Endothelial cell of umbilical vein (primary cell): ENCODE data around the gene PPOX. TPM values are rescaled to one million over a fixed set of nuclear protein-coding genes. Genes with fewer than 3 reads are reported as not detected.

Experiments
- BruUV-seq: library from RNA; stranded (reverse); fragments of 400-500 nt; replicated peaks from 2 replicates; lab custom pipeline; 2021; lab: Mats Ljungman, UMichigan
- CTCF ChIA-PET: fragments of 300-600, 350-600 bp; sonication (Branson Sonifier 250); formaldehyde crosslinking; loops from one replicate; lab custom pipeline; 2021; ENCODE audit warnings: antibody characterized with exemption, inconsistent platforms; lab: Charles Lee
- POLR2A ChIA-PET: fragments of 300-600, 350-600 bp; sonication (Branson Sonifier 250); formaldehyde crosslinking; loops from one replicate; lab custom pipeline; 2021; ENCODE audit warnings: antibody characterized with exemption, inconsistent platforms; lab: Charles Lee
- DNase-seq: peaks from one replicate; pipeline ENCODE4 v3.0.0-alpha.2; 2011; ENCODE audit warnings: low read depth, low spot score
- FAIRE-seq: peaks from 2 replicates; lab custom pipeline; 2011; peaks lifted over from hg19 to GRCh38; lab: Jason Lieb, UNC
- H2AFZ ChIP-seq: 2 replicates; pipeline ENCODE4 v1.6.0; 2012; ENCODE audit warnings: low read depth, low read length, control low read depth, inconsistent platforms
- H3K27ac ChIP-seq: 2 replicates; pipeline ENCODE4 v1.5.1; 2011; ENCODE audit warnings: low read depth, mild to moderate bottlenecking, control low read depth, low read length, moderate library complexity; ENCODE audit not compliant: insufficient read depth
- H3K27me3 ChIP-seq, 2 experiments: 2 replicates each; pipeline versions ENCODE4 v1.6.0 to v1.6.1; 2011; ENCODE audit warnings: low read length in 2 of 2, mixed read lengths in 1 of 2; ENCODE audit not compliant: control insufficient read depth in 2 of 2, insufficient read depth in 2 of 2
- H3K36me3 ChIP-seq, 2 experiments: 2 replicates in 1 of 2; 3 replicates in 1 of 2; pipeline ENCODE4 v1.5.1; 2011; ENCODE audit warnings: low read length in 2 of 2, mild to moderate bottlenecking in 1 of 2, moderate library complexity in 1 of 2; ENCODE audit not compliant: control insufficient read depth in 2 of 2, insufficient read depth in 2 of 2; ENCODE audit errors: extremely low read depth in 1 of 2
- H3K4me1 ChIP-seq: 3 replicates; pipeline ENCODE4 v1.5.1; 2011; ENCODE audit warnings: mild to moderate bottlenecking, low read length; ENCODE audit not compliant: control insufficient read depth, insufficient read depth; ENCODE audit errors: extremely low read depth
- H3K4me2 ChIP-seq: 2 replicates; pipeline ENCODE4 v1.6.1; 2011; ENCODE audit warnings: low read length, control low read depth, mixed read lengths; ENCODE audit not compliant: insufficient read depth
- H3K4me3 ChIP-seq, 3 experiments: fragments of 200-600 bp in 1 of 3; sonication (generic), shearing (Covaris generic) in 1 of 3; replicated peaks in 1 of 3; 2 replicates each; pipeline ENCODE4 v1.5.1; 2011 to 2016; ENCODE audit warnings: control low read depth in 3 of 3, low read length in 3 of 3, mild to moderate bottlenecking in 2 of 3, inconsistent platforms in 1 of 3, low read depth in 1 of 3, moderate library complexity in 1 of 3; ENCODE audit not compliant: insufficient read depth in 1 of 3
- H3K79me2 ChIP-seq: 2 replicates; pipeline ENCODE4 v1.6.0; 2012; ENCODE audit warnings: low read length, inconsistent platforms; ENCODE audit not compliant: control insufficient read depth, insufficient read depth
- H3K9ac ChIP-seq: replicated peaks from 2 replicates; pipeline ENCODE3; 2011; ENCODE audit warnings: low read length, control low read depth; ENCODE audit not compliant: insufficient read depth; ENCODE audit errors: extremely low read depth
- H3K9me1 ChIP-seq: replicated peaks from 3 replicates; pipeline ENCODE4 v1.6.0; 2011; ENCODE audit warnings: mild to moderate bottlenecking, low read length; ENCODE audit not compliant: control insufficient read depth, insufficient read depth; ENCODE audit errors: extremely low read depth
- H3K9me3 ChIP-seq: replicated peaks from 2 replicates; pipeline ENCODE4 v1.5.1; 2012; ENCODE audit warnings: low read length, inconsistent platforms; ENCODE audit not compliant: control insufficient read depth, insufficient read depth
- H4K20me1 ChIP-seq: replicated peaks from 2 replicates; pipeline ENCODE3; 2011; ENCODE audit warnings: mild to moderate bottlenecking, low read length; ENCODE audit not compliant: control insufficient read depth, insufficient read depth; ENCODE audit errors: extremely low read depth
- EZH2 ChIP-seq: IDR thresholded peaks from 2 replicates; pipeline ENCODE4 v1.6.1; 2012; ENCODE audit warnings: borderline replicate concordance, low read depth, mild to moderate bottlenecking, moderate library complexity, low read length, inconsistent platforms; ENCODE audit not compliant: severe bottlenecking
- GATA2 ChIP-seq: IDR thresholded peaks from 2 replicates; pipeline ENCODE4 v1.7.0; 2011; ENCODE audit warnings: low read depth, mild to moderate bottlenecking, moderate library complexity, mixed read lengths, low read length; ENCODE audit not compliant: insufficient read length, insufficient read depth
- JUN ChIP-seq: IDR thresholded peaks from 2 replicates; pipeline ENCODE4 v1.6.1; 2011; ENCODE audit warnings: borderline replicate concordance, low read depth; ENCODE audit not compliant: insufficient read length, insufficient read depth
- MYC ChIP-seq: IDR thresholded peaks from one replicate; pipeline ENCODE4 v1.6.1; 2011; ENCODE audit warnings: mild to moderate bottlenecking, low read depth, low read length
- POLR2A ChIP-seq: IDR thresholded peaks from 2 replicates; pipeline ENCODE4 v1.6.1; 2012; ENCODE audit warnings: low read depth, mild to moderate bottlenecking, control low read depth, low read length
- POLR2AphosphoS5 ChIP-seq: IDR thresholded peaks from 2 replicates; pipeline ENCODE4 v1.6.1; 2012; ENCODE audit warnings: low read depth, mild to moderate bottlenecking, control low read depth, low read length, moderate library complexity; ENCODE audit not compliant: insufficient read depth
- dilution Hi-C: fragments of 300-500 bp; cut with MboI; formaldehyde crosslinking; loops from one replicate; pipeline ENCODE4 v1.15.0; 2019; ENCODE audit warnings: low sequenced_read_pairs; ENCODE audit not compliant: extremely low pct_ligation_motif_present
- intact Hi-C: fragments of 100-400 bp; cut with micrococcal nuclease; formaldehyde crosslinking; loops from one replicate; pipeline ENCODE4 v1.10.0; 2022
- polyA plus RNA-seq, 4 experiments: library from polyadenylated mRNA; depleted of rRNA in 3 of 4; stranded (reverse) in 3 of 4; unstranded in 1 of 4; fragments of >200 nt; gene quantifications; 2 replicates each; pipeline versions ENCODE4 v1.2.1 to v1.2.3, GENCODE V29; 2011 to 2012; ENCODE audit warnings: missing spikeins in 1 of 4
- total RNA-seq: library from RNA; stranded (reverse); gene quantifications from 2 replicates; pipeline ENCODE4 v1.2.3, GENCODE V29; 2021
- TF ChIP-seq, protein P1 (sequence below): IDR thresholded peaks from 2 replicates; pipeline ENCODE4 v1.6.1; 2011; ENCODE audit not compliant: insufficient read depth, insufficient read length

PPOX gene
- total and polyA plus RNA-seq, 2 donors (not counting 3 experiments of a cell fraction or from before 2014, with no cell fraction given) = 26.4 to 28.5 TPM

DNA sequence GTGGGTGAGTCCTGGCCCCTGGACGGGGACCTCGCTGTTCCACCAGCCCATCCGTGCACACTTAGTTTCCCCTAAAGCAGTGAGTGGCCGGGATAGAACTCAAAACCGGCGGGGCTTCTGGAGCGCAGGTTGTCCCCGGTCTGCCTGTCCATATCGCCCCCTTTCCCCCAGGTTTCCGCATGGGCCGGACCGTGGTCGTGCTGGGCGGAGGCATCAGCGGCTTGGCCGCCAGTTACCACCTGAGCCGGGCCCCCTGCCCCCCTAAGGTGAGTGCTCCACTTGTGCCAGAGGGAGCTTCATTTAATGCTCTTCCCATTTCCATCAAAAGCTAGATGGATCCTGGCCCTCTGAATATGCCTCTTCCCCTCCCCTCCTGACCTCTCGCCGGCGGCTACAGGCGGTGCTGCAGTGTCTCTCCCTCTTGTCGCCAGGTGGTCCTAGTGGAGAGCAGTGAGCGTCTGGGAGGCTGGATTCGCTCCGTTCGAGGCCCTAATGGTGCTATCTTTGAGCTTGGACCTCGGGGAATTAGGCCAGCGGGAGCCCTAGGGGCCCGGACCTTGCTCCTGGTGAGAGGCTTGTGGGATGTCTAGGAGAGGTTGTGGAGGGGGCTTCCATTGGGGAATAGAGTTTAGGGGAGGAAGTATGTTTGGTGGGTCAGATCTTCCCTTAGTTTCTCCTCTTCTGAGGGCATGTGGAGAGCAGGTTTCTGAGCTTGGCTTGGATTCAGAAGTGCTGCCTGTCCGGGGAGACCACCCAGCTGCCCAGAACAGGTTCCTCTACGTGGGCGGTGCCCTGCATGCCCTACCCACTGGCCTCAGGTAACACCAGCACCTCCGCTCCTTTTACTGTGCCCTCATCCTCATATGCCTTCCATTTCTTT, 683 bp downstream of the PPOX start:
- TF ChIP-seq GATA2 = no peak
- TF ChIP-seq, protein P1, sequence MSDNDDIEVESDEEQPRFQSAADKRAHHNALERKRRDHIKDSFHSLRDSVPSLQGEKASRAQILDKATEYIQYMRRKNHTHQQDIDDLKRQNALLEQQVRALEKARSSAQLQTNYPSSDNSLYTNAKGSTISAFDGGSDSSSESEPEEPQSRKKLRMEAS = no peak
- no peak for TF ChIP-seq POLR2A
- TF ChIP-seq JUN = no peak
- TF ChIP-seq POLR2AphosphoS5 = no peak
- TF ChIP-seq EZH2 = no peak
- no peak for TF ChIP-seq MYC
- Histone ChIP-seq H3K9ac (peak overlapping the region; percentile 82), H3K36me3 (peaks cover 11 to 26% of the 10 kb centered on the region in 2 experiments), H3K9me3 (no peaks in the 10 kb centered on the region), H3K27me3 (no peaks in the 10 kb centered on the region), H3K4me1 (peaks cover 16% of the 10 kb centered on the region), H2AFZ (peak overlapping the region; percentile 79), H3K27ac (peak overlapping the region; percentile 74), H3K4me2 (peak overlapping the region; percentile 93), H3K9me1 (no peaks in the 10 kb centered on the region), H3K79me2 (no peaks in the 10 kb centered on the region), H3K4me3 (peak overlapping the region; percentile 81 to 87 (median 87)), H4K20me1 (no peaks in the 10 kb centered on the region)
- dilution Hi-C loops (no loop called here), intact Hi-C loops (loop anchor here (1.0 to 2.0 kb wide), 4 partner anchors 10 to 216 kb away; partner anchors contain the start of gene B4GALT3)
- FAIRE-seq (no peak), DNase-seq (no peak)
- ChIA-PET POLR2A (interaction anchor here (0.5 to 2.2 kb wide), 4 partner anchors 13 to 215 kb away, joined by 3 to 8 read pairs (median 4); partner anchors contain the start of gene TOMM40L), CTCF (interaction anchor here (0.6 to 3.1 kb wide), 16 partner anchors 7 to 215 kb away, joined by 3 to 35 read pairs (median 7); partner anchors contain the start of genes ADAMTS4, B4GALT3, CFAP126 and DEDD)
- BruUV-seq = TSS peak; percentile 30
